ENCODE measurements around the gene OR2T10. TPM values are rescaled to one million over a fixed set of nuclear protein-coding genes. Genes with fewer than 3 reads are reported as not detected.

OR2T10 gene
- total and polyA plus RNA-seq, 2 donors (not counting 3 experiments of a cell fraction or from before 2014, with no cell fraction given) = not detected

- H3K79me2 ChIP-seq (ENCODE audit: control insufficient read depth, insufficient read depth, low read length) = no peaks in the 10 kb centered on the region
- H3K4me1 ChIP-seq (ENCODE audit: control insufficient read depth, extremely low read depth, insufficient read depth, low read length) = no peaks in the 10 kb centered on the region
- no TSS peak for BruUV-seq (replicated peaks)
- dilution Hi-C loops (cut with MboI; ENCODE audit: extremely low pct_ligation_motif_present, low sequenced_read_pairs) = no loop called here
- H3K4me2 ChIP-seq (ENCODE audit: insufficient read depth, low read length) = no peak overlapping the region
- ChIA-PET POLR2A (no interaction called here), CTCF (no interaction called here)
- H3K9me1 ChIP-seq (replicated peaks; ENCODE audit: control insufficient read depth, extremely low read depth, insufficient read depth, low read length) = no peaks in the 10 kb centered on the region
- intact Hi-C loops (cut with micrococcal nuclease) = no loop called here
- H3K4me3 ChIP-seq (replicated peaks in 1 of 3; ENCODE audit: insufficient read depth in 1 of 3, low read depth in 1 of 3, low read length in 3 of 3) = no peak overlapping the region
- DNase-seq (ENCODE audit: low read depth, low spot score) (no peak), FAIRE-seq (no peak)
- no peak overlapping the region for H3K9ac ChIP-seq (replicated peaks; ENCODE audit: extremely low read depth, insufficient read depth, low read length)
- H3K27ac ChIP-seq (ENCODE audit: insufficient read depth, low read depth, low read length) = no peak overlapping the region
- no peak for TF ChIP-seq POLR2AphosphoS5 (IDR thresholded peaks at IDR 0.05; ENCODE audit: insufficient read depth, low read depth, low read length)
- no peak for TF ChIP-seq EZH2 (IDR thresholded peaks at IDR 0.05; ENCODE audit: borderline replicate concordance, low read depth, low read length, severe bottlenecking)
- TF ChIP-seq JUN (IDR thresholded peaks at IDR 0.05; ENCODE audit: borderline replicate concordance, insufficient read depth, insufficient read length, low read depth) = no peak
- H4K20me1 ChIP-seq (replicated peaks; ENCODE audit: control insufficient read depth, extremely low read depth, insufficient read depth, low read length) = no peaks in the 10 kb centered on the region
- H3K36me3 ChIP-seq (ENCODE audit: control insufficient read depth in 2 of 2, extremely low read depth in 1 of 2, insufficient read depth in 2 of 2, low read length in 2 of 2) = no peaks in the 10 kb centered on the region
- H3K9me3 ChIP-seq (replicated peaks; ENCODE audit: control insufficient read depth, insufficient read depth, low read length) = peaks cover 2% of the 10 kb centered on the region
- no peak overlapping the region for H2AFZ ChIP-seq (ENCODE audit: low read depth, low read length)
- H3K27me3 ChIP-seq (ENCODE audit: control insufficient read depth in 2 of 2, insufficient read depth in 2 of 2, low read length in 2 of 2) = no peaks in the 10 kb centered on the region
Observed at GRCh38 chr1:248599396-248599795, 1.9 kb upstream of the OR2T10 start.

- CTCF ChIA-PET = no interaction called here
- no peak for DNase-seq (ENCODE audit: low read depth, low spot score)
- no peak for FAIRE-seq
- Histone ChIP-seq H3K27ac (ENCODE audit: insufficient read depth, low read depth, low read length) (no peak overlapping the region), H3K9me1 (replicated peaks; ENCODE audit: control insufficient read depth, extremely low read depth, insufficient read depth, low read length) (no peaks in the 10 kb centered on the region), H2AFZ (ENCODE audit: low read depth, low read length) (no peak overlapping the region), H3K27me3 (ENCODE audit: control insufficient read depth in 2 of 2, insufficient read depth in 2 of 2, low read length in 2 of 2) (no peaks in the 10 kb centered on the region), H3K4me1 (ENCODE audit: control insufficient read depth, extremely low read depth, insufficient read depth, low read length) (no peaks in the 10 kb centered on the region), H3K4me3 (replicated peaks in 1 of 3; ENCODE audit: insufficient read depth in 1 of 3, low read depth in 1 of 3, low read length in 3 of 3) (no peak overlapping the region), H3K79me2 (ENCODE audit: control insufficient read depth, insufficient read depth, low read length) (no peaks in the 10 kb centered on the region), H3K9ac (replicated peaks; ENCODE audit: extremely low read depth, insufficient read depth, low read length) (no peak overlapping the region), H3K36me3 (ENCODE audit: control insufficient read depth in 2 of 2, extremely low read depth in 1 of 2, insufficient read depth in 2 of 2, low read length in 2 of 2) (no peaks in the 10 kb centered on the region), H4K20me1 (replicated peaks; ENCODE audit: control insufficient read depth, extremely low read depth, insufficient read depth, low read length) (no peaks in the 10 kb centered on the region), H3K4me2 (ENCODE audit: insufficient read depth, low read length) (no peak overlapping the region), H3K9me3 (replicated peaks; ENCODE audit: control insufficient read depth, insufficient read depth, low read length) (peaks cover 2% of the 10 kb centered on the region)
- intact Hi-C loops (cut with micrococcal nuclease) (no loop called here), dilution Hi-C loops (cut with MboI; ENCODE audit: extremely low pct_ligation_motif_present, low sequenced_read_pairs) (no loop called here)
- POLR2A ChIA-PET = no interaction called here
- BruUV-seq (replicated peaks) = no TSS peak
- TF ChIP-seq POLR2AphosphoS5 (IDR thresholded peaks at IDR 0.05; ENCODE audit: insufficient read depth, low read depth, low read length) (no peak), MAX (IDR thresholded peaks at IDR 0.05; ENCODE audit: insufficient read depth, insufficient read length) (no peak), GATA2 (IDR thresholded peaks at IDR 0.05; ENCODE audit: insufficient read depth, insufficient read length, low read depth, low read length) (no peak), JUN (IDR thresholded peaks at IDR 0.05; ENCODE audit: borderline replicate concordance, insufficient read depth, insufficient read length, low read depth) (no peak), CTCF (IDR thresholded peaks at IDR 0.05; ENCODE audit: extremely low read depth in 1 of 2, insufficient read depth in 1 of 2, low read depth in 1 of 2, low read length in 2 of 2) (no peak), EZH2 (IDR thresholded peaks at IDR 0.05; ENCODE audit: borderline replicate concordance, low read depth, low read length, severe bottlenecking) (no peak), FOS (IDR thresholded peaks at IDR 0.05; ENCODE audit: borderline replicate concordance, insufficient read depth, low read length) (no peak), MYC (IDR thresholded peaks at IDR 0.05; ENCODE audit: low read depth, low read length) (no peak), POLR2A (IDR thresholded peaks at IDR 0.05; ENCODE audit: low read depth, low read length) (no peak)
Observed at GRCh38 chr1:248596615-248597014, 885 bp downstream of the OR2T10 start.

All from endothelial cell of umbilical vein (primary cell).